IMR-90 (cell line): ENCODE measurements around the gene SIRT5. TPM values are rescaled to one million over a fixed set of nuclear protein-coding genes. Genes with fewer than 3 reads are reported as not detected.
A peak's percentile ranks its signal among the peaks of the same experiment; 100 is the strongest.

Source experiments
- ATAC-seq: fragments of 200-7000 bp; cut with Tn5 transposase; 2 replicates; pipeline ENCODE4 v1.9.1; 2020; ENCODE audit warnings: low read depth, mild to moderate bottlenecking, moderate library complexity
- BruUV-seq: library from RNA; stranded (reverse); fragments of 400-500 nt; replicated peaks from 2 replicates; lab custom pipeline; 2021; lab: Mats Ljungman, UMichigan
- CTCF ChIA-PET: fragments of 300-600 bp; formaldehyde crosslinking; extraction: SDS; loops from one replicate; lab custom pipeline; 2021; ENCODE audit warnings: antibody characterized with exemption; lab: Yijun Ruan, JAX
- POLR2A ChIA-PET: fragments of 300-600 bp; sonication (Branson Sonifier 250); formaldehyde crosslinking; loops from one replicate; lab custom pipeline; 2022; ENCODE audit warnings: antibody characterized with exemption; ENCODE audit not compliant: unreplicated experiment; lab: Charles Lee
- DNase-seq: peaks from one replicate; pipeline ENCODE4 v3.0.0; 2013
- H2AFZ ChIP-seq: replicated peaks from 2 replicates; pipeline ENCODE3; 2013; ENCODE audit warnings: low read length, mild to moderate bottlenecking; ENCODE audit not compliant: poor library complexity
- H2AK5ac ChIP-seq: 2 replicates; pipeline ENCODE4 v1.6.1; 2013; ENCODE audit warnings: low read depth, low read length, inconsistent platforms
- H2AK9ac ChIP-seq: replicated peaks from 2 replicates; pipeline ENCODE3; 2013; ENCODE audit warnings: mild to moderate bottlenecking, low read depth, low read length, moderate library complexity; ENCODE audit not compliant: poor library complexity
- H2BK120ac ChIP-seq: 2 replicates; pipeline ENCODE4 v1.6.1; 2013; ENCODE audit warnings: low read depth, low read length, inconsistent platforms
- H2BK15ac ChIP-seq: 3 replicates; pipeline ENCODE4 v1.6.1; 2013; ENCODE audit warnings: low read depth, low read length, inconsistent platforms
- H2BK20ac ChIP-seq: 2 replicates; pipeline ENCODE4 v1.6.1; 2013; ENCODE audit warnings: low read depth, mild to moderate bottlenecking, inconsistent platforms, low read length, moderate library complexity
- H2BK5ac ChIP-seq: 2 replicates; pipeline ENCODE4 v1.6.1; 2013; ENCODE audit warnings: mild to moderate bottlenecking, low read depth, low read length, inconsistent platforms; ENCODE audit not compliant: poor library complexity, severe bottlenecking
- H3K14ac ChIP-seq: replicated peaks from 2 replicates; pipeline ENCODE4 v1.6.1; 2013; ENCODE audit warnings: low read depth, low read length, inconsistent platforms
- H3K18ac ChIP-seq: 2 replicates; pipeline ENCODE4 v1.6.1; 2013; ENCODE audit warnings: low read depth, low read length, control low read depth
- H3K23ac ChIP-seq: 2 replicates; pipeline ENCODE4 v1.6.1; 2013; ENCODE audit warnings: low read depth, low read length, inconsistent platforms
- H3K27ac ChIP-seq: 2 replicates; pipeline ENCODE4 v1.5.1; 2013; ENCODE audit warnings: mild to moderate bottlenecking, control low read depth, low read length; ENCODE audit not compliant: insufficient read depth
- H3K27me3 ChIP-seq: 2 replicates; pipeline ENCODE4 v1.6.1; 2013; ENCODE audit warnings: low read length; ENCODE audit not compliant: control insufficient read depth, insufficient read depth
- H3K36me3 ChIP-seq: 2 replicates; pipeline ENCODE4 v1.6.1; 2013; ENCODE audit warnings: low read length, mixed read lengths; ENCODE audit not compliant: control insufficient read depth, insufficient read depth
- H3K4ac ChIP-seq: 2 replicates; pipeline ENCODE4 v1.6.1; 2013; ENCODE audit warnings: low read depth, low read length, inconsistent platforms
- H3K4me1 ChIP-seq: 2 replicates; pipeline ENCODE4 v1.6.1; 2013; ENCODE audit warnings: low read length, mixed read lengths; ENCODE audit not compliant: control insufficient read depth, insufficient read depth
- H3K4me2 ChIP-seq: 2 replicates; pipeline ENCODE4 v1.6.1; 2013; ENCODE audit warnings: low read depth, mild to moderate bottlenecking, control low read depth, low read length, moderate library complexity
- H3K4me3 ChIP-seq: 2 replicates; pipeline ENCODE4 v1.5.1; 2013; ENCODE audit warnings: low read depth, mild to moderate bottlenecking, control low read depth, low read length, moderate library complexity; ENCODE audit not compliant: insufficient read depth
- H3K56ac ChIP-seq: 2 replicates; pipeline ENCODE4 v1.6.1; 2013; ENCODE audit warnings: low read length, inconsistent platforms; ENCODE audit not compliant: insufficient read depth; ENCODE audit errors: extremely low read depth
- H3K79me1 ChIP-seq, 2 experiments: 2 replicates each; pipeline ENCODE4 v1.6.1; 2013; ENCODE audit warnings: low read length in 2 of 2, inconsistent platforms in 1 of 2, low read depth in 1 of 2
- H3K9ac ChIP-seq: 2 replicates; pipeline ENCODE4 v1.6.1; 2013; ENCODE audit warnings: low read depth, low read length, control low read depth
- H3K9me1 ChIP-seq: 2 replicates; pipeline ENCODE4 v1.6.1; 2013; ENCODE audit warnings: low read length, inconsistent platforms; ENCODE audit not compliant: insufficient read depth
- H3K9me3 ChIP-seq: 2 replicates; pipeline ENCODE4 v1.6.1; 2013; ENCODE audit warnings: low read length; ENCODE audit not compliant: control insufficient read depth, insufficient read depth
- H4K20me1 ChIP-seq: 2 replicates; pipeline ENCODE4 v1.6.1; 2013; ENCODE audit warnings: low read length, inconsistent platforms; ENCODE audit not compliant: insufficient read depth
- H4K5ac ChIP-seq: 2 replicates; pipeline ENCODE4 v1.6.1; 2013; ENCODE audit warnings: mild to moderate bottlenecking, low read depth, low read length, control low read depth
- H4K8ac ChIP-seq, 2 experiments: 2 replicates each; pipeline ENCODE4 v1.6.1; 2013; ENCODE audit warnings: low read depth in 2 of 2, low read length in 2 of 2, control low read depth in 1 of 2, inconsistent platforms in 1 of 2
- H4K91ac ChIP-seq: 2 replicates; pipeline ENCODE4 v1.6.1; 2013; ENCODE audit warnings: low read depth, low read length, inconsistent platforms; ENCODE audit not compliant: insufficient read depth
- BHLHE40 ChIP-seq: fragments of 150-350 bp; IDR thresholded peaks from 2 replicates; pipeline ENCODE4 v1.6.1; 2016; ENCODE audit warnings: mild to moderate bottlenecking, low read depth, low read length
- MAFK ChIP-seq: IDR thresholded peaks from 2 replicates; pipeline ENCODE4 v1.6.1; 2012; ENCODE audit warnings: low read depth, low read length, improper control_type of control experiment
- NFE2L2 ChIP-seq: fragments of 150-350 bp; IDR thresholded peaks from 2 replicates; pipeline ENCODE4 v1.6.1; 2016; ENCODE audit warnings: low read depth, mild to moderate bottlenecking, low read length
- RCOR1 ChIP-seq: IDR thresholded peaks from 2 replicates; pipeline ENCODE4 v1.6.1; 2012; ENCODE audit warnings: mild to moderate bottlenecking, low read length, improper control_type of control experiment; ENCODE audit not compliant: insufficient replicate concordance
- SMC3 ChIP-seq: fragments of 150-350 bp; IDR thresholded peaks from 2 replicates; pipeline ENCODE4 v1.6.1; 2016; ENCODE audit warnings: low read depth, mild to moderate bottlenecking, antibody characterized with exemption, low read length, moderate library complexity
- WGBS, 2 experiments: methylation state at CpG; one replicate each; pipeline versions ENCODE4 v1.1.5 to v1.1.7; 2013; ENCODE audit warnings: missing lambda C conversion rate in 2 of 2; ENCODE audit not compliant: insufficient read length in 1 of 2; ENCODE audit errors: extremely low coverage in 2 of 2; 5-methylcytosine and 5-hydroxymethylcytosine counted together
- dilution Hi-C: fragments of 300-500 bp; cut with HindIII; formaldehyde crosslinking; loops from one replicate; pipeline ENCODE4 v1.14.3; 2018; ENCODE audit warnings: low sequenced_read_pairs; ENCODE audit not compliant: unreplicated experiment
- in situ Hi-C: fragments of 300-500 bp; cut with MboI; formaldehyde crosslinking; loops from 3 replicates; pipeline ENCODE4 v1.14.3; 2019; ENCODE audit warnings: low sequenced_read_pairs, inconsistent platforms, mixed read lengths
- intact Hi-C: fragments of 100-400 bp; cut with micrococcal nuclease; formaldehyde crosslinking; loops from 2 replicates; pipeline ENCODE4 v1.10.0; 2022
- polyA plus RNA-seq, 3 experiments: library from polyadenylated mRNA; depleted of rRNA; stranded (reverse); fragments of >200 nt; gene quantifications; 2 replicates each; pipeline ENCODE4 v1.2.3, GENCODE V29; 2012; ENCODE audit warnings: low replicate concordance in 1 of 3
- total RNA-seq: library from RNA; depleted of rRNA; stranded (reverse); fragments of >200 nt; gene quantifications from 2 replicates; pipeline ENCODE4 v1.2.3, GENCODE V29; 2012

Gene SIRT5
- total and polyA plus RNA-seq, 2 of the 4 experiments (the other 2 are of a cell fraction), result 4.7 to 5.2 TPM

DNA sequence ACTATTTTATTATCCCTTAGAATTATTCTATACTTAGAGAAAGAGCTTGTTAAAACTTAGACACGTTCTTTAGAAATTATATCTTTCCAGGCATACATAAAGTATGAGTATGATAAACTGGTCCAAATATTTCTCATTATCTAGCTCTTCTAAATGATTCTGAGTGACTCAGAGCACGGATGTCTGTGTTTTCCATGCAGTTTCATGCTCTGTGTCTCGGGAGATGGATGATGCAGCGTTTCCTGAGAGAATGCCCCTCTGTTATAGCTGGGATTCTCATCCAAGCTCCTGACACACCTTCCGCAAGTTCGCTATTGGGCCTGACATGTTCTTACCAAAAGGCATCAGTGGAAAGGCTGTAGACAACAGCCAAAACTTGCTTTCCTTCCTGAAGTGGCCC, 19.3 kb downstream of the SIRT5 start:
- Histone ChIP-seq H2BK5ac (no peak overlapping the region), H4K91ac (no peak overlapping the region), H2AK5ac (no peak overlapping the region), H2AFZ (peak overlapping the region; percentile 65), H2AK9ac (no peak overlapping the region), H3K4ac (peak overlapping the region; percentile 22; the same call in 1 of the 2 replicates), H3K9me1 (peaks cover 4% of the 10 kb centered on the region), H2BK20ac (peak overlapping the region; percentile 69), H3K9me3 (no peaks in the 10 kb centered on the region), H2BK120ac (no peak overlapping the region), H4K5ac (no peak overlapping the region), H3K9ac (no peak overlapping the region), H3K4me2 (peak overlapping the region; percentile 26; the same call in 1 of the 2 replicates), H4K20me1 (no peaks in the 10 kb centered on the region; the same call in 1 of the 2 replicates), H3K79me1 (no peaks in the 10 kb centered on the region), H3K23ac (no peak overlapping the region), H3K14ac (no peak overlapping the region; the same call in 1 of the 2 replicates), H2BK15ac (no peak overlapping the region), H3K36me3 (peaks cover 20% of the 10 kb centered on the region), H3K4me1 (peaks cover 2% of the 10 kb centered on the region; the same call in 1 of the 2 replicates), H3K18ac (no peak overlapping the region), H3K4me3 (no peak overlapping the region), H3K56ac (no peak overlapping the region), H3K27me3 (no peaks in the 10 kb centered on the region), H3K27ac (no peak overlapping the region), H4K8ac (no peak overlapping the region)
- WGBS, 2 experiments, result no CpG with 5 or more reads among the region's 6 CpGs
- POLR2A ChIA-PET, result no interaction called here
- ATAC-seq, result peak; percentile 75
- no TSS peak for BruUV-seq
- intact Hi-C loops, result no loop called here
- DNase-seq, result peak; percentile 66
- TF ChIP-seq BHLHE40, result no peak
- TF ChIP-seq SMC3, result no peak
- peak; percentile 19; the same call in 1 of the 2 replicates for TF ChIP-seq MAFK
- TF ChIP-seq RCOR1, result no peak
- peak; percentile 43 for TF ChIP-seq NFE2L2
- dilution Hi-C loops, result no loop called here
- in situ Hi-C loops, result no loop called here
- CTCF ChIA-PET, result interaction anchor here (0.6 to 0.7 kb wide), 2 partner anchors 21 to 32 kb away, joined by 4 to 5 read pairs; no protein-coding TSS in a partner anchor
